Activated CD8-positive, alpha-beta memory T cell treated with anti-CD3 and anti-CD28 coated beads for 48 hours (primary cell): ENCODE data around the gene CXCR5.
A peak's percentile ranks its signal among the peaks of the same experiment; 100 is the strongest.

Source experiments
- DNase-seq, 3 experiments: peaks; one replicate each; pipeline ENCODE4 v3.0.0-alpha.2; 2020; ENCODE audit warnings: low read depth in 2 of 3, low spot score in 2 of 3

The CXCR5 gene

GRCh38 chr11:118897721-118898310 lies 14.1 kb downstream of the CXCR5 start:
- no peak for DNase-seq

DNA sequence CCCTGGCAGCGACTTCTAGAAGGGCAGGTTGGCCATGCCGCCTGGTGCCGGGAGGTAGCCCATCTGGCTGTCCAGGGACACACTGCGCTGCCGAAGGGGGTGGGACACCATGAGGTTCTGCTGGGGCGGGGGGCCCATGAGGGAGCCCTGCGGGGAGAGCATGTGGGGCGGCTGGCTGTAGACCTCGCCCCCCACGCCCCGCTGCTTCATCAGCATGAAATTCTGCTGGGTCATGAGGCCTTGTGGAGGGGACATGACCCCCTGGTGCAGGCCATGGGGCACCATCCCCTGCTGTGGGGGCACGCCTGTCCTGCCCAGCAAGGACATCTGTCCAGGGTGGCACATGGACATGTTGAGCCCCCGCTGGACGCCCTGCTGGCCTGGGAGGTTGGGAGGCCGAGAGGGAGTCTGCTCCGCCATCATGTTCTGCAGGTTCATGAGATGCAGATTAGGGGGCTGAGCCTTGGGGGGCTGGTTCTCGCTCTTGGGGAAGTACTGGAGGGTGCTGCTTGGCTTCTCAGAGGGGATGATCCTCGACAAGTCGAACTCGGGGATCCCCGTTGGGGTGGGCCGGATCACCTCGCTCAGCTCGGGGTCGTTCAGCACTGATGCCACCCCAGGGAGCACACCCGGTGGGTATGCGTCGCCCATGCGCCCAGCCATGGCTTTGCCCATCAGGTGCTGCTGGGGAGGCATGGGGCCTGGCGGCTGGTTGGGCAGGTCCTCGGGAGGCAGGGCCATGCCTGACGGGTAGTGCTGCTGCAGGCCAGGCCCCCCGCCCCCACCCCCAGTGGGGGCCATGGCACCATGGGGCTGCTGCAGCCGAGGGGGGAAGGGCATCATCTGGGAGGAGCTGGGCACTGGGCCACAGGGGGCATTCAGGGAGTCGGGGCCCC lies 15.0 kb downstream of the CXCR5 start:
- DNase-seq = no peak

GRCh38 chr11:118899296-118899688 lies 15.6 kb downstream of the CXCR5 start:
- no peak for DNase-seq

- no peak for DNase-seq
Measured at GRCh38 chr11:118899706-118900360, 16.1 kb downstream of the CXCR5 start.

DNA sequence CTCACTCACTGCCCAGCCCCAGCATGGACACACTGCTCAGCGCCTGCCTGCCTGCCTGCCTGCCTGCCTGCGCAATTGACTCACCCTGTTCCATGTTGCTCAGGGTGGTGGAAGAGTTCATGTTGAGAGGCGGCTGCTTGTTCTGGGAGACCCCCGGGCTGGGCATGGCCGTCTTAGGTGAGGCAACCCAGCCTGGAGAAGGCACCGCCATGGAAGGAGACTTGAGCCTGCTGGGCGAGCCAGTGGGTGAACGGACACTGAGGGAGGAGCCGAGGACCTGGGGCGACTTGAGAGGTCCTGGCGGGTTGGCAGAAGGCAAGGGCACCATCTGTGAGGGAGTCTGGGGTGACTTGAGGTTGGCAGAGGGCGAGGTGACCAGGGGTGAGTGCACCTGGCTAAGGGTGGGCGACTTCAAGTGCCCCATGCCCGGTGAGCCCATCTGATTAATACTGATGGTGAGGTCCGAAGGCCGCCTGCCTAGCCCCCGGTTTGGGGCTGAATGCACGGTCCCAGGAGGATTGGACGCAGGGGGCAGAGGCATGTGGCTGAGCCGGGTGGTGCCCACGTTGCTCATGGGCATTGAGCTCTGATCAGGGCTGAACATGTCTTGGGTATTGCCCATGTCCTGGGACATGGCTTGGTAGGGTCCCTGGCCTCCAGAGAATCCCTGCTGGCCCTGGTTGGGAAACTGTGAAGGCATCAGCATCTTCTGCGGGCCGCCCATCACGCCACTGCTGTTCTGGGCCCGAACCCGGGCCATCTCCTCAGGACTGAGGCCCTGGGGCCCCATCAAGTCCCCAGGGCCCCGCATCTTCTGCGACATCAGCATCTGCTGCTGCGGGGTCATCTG lies 17.1 kb downstream of the CXCR5 start:
- DNase-seq = no peak

DNA sequence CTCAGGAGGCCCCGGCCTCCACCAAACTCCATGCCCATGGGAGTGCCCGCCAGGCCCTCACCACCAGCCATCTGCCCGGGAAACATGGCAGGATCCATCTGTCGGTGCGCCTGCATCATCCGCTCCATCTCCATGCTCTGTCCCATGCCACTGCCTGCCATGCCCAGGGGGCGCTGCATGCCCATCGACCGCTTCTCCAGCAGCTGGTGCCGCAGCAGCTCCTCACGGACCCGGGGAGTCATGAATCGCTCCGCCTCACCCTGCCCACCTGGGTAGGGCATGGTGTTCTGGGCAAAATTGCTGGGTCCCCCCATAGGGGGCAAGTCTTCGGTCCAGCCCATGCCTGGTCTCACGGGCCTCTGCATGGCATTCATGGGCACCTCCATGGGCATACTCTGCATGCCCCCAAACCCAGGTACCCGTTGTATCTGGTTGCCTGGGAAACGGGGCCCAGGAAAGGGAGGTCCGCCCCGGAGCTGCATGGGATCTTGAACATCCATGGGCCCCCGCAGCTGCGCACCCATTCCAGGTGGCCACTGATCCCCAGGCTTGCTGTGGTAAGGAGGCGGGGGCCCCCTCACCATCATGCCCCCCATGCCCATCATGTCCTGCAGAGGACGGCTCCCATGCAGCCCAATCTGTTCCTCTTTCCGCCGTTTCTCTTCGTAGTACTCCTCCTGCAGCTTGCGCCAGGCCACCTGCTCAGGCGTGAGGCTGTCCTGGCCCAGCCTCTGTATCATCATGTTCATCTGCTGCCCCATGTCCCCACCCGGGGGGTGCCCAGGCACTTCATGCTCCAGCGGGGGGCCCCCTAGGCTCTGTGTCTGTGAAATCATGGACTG lies 18.0 kb downstream of the CXCR5 start:
- no peak for DNase-seq

GRCh38 chr11:118902336-118903203 lies 18.9 kb downstream of the CXCR5 start:
- DNase-seq = no peak

- no peak for DNase-seq
Measured at GRCh38 chr11:118903204-118904015, 19.7 kb downstream of the CXCR5 start.

GRCh38 chr11:118907051-118908042 lies 23.7 kb downstream of the CXCR5 start:
- peak in 2 of 3 experiments; percentile 89 to 96 for DNase-seq

DNA sequence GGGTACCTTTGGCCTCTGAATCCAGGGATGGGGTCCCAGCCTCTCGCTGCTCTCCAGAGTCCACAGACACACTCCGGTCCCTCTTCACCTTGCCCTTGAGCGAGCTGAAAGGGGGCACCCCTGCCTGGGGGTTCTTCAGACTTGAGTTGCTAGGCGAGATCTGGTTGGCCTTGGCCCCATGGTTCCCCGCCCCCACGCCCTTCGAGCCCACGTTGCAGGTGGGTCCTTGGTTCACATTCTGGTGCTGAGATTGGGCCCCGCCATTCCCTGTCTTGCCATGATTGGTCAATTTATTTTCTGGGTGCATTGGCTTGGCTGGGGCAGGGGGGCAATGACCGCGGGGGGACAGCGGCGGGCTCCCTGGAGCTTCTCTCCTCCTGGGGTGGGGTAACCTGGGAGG lies 24.6 kb downstream of the CXCR5 start:
- no peak for DNase-seq

DNA sequence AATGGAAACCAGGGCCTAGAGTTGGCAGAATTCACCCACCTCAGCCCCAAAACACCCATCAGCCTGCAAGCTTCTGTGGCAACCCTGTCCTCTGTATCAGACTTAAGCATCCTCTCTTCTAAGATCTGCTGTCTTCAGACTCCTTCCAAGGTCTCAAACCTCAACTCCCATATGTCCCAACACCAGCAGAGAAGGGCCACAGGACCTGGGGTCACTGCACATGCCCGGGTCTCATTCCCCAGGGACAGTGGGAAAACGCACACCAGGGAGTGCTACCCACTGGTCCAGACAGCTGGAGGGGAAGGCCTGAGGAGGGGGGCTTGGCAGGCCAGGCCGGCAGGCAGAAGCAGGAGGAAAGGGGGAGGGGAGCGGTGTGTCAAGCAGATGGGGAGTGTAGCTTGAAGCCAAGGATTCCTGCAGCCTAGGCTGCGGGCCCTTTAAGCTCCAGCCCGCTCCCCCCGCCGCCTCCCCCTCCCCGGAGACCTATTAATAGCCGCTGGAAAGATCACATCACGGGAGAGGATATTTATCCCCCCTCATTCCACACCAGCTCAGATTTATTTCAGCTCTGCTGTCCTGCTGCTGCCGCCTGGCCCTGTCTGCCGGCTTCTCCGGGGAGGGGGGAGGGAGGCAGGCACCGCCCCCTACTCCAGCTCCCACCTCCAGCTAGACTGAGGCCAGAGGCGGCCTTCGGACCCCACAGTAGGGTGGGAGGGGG lies 25.4 kb downstream of the CXCR5 start:
- DNase-seq = no peak

- DNase-seq = no peak
Measured at GRCh38 chr11:118909619-118910308, 26.1 kb downstream of the CXCR5 start.

GRCh38 chr11:118910309-118911112 lies 26.8 kb downstream of the CXCR5 start:
- no peak for DNase-seq

GRCh38 chr11:118911113-118911879 lies 27.6 kb downstream of the CXCR5 start:
- DNase-seq = no peak
